Measurements from ENCODE around the gene RBM20. TPM values are rescaled to one million over a fixed set of nuclear protein-coding genes. Genes with fewer than 3 reads are reported as not detected.

The RBM20 gene
- total RNA-seq, 1 experiment from 2014 or later: 0.17 TPM

DNA sequence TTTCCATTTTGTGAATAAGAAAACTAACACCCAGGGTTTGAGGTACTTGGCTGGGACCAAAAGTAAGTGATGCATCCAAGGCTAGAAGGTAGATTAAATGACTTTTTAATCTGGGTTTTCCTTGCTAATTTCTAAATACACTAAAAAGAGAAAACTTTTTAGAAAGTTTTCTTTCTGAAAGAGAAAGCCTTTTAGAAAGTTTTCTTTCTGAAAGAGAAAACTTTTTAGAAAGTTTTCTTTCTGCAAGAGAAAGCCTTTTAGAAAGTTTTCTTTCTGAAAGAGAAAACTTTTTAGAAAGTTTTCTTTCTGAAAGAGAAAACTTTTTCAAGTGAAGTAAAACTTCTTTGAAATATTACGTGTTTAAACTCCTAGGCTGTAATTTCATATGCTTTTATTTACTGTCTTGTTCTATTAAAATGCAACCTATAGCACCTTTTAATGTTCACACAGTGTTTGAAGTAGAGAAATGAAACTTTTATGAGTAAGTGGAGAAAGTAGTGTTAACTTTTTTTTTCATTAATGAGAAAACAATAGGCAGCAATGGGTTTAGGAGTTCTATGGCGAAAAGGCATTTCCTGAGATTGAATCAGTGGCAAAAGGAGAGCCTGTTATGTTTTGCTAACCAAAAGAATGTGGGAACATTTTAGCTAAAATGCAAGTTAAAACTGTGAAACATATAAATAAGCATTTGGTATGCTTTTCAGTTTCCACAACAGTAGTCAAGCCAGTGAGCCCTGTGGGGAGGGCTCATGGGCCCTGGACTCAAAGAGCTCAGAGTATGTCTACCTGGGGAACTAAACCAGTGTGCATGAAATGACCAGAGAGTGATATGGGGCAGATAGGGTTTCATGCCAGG lies 103.7 kb downstream of the RBM20 start:
- Histone ChIP-seq H3K27me3 (ENCODE audit: insufficient read depth, low read length) (no peaks in the 10 kb centered on the region), H3K18ac (ENCODE audit: insufficient read length, low read depth, low read length) (no peak overlapping the region), H2BK5ac (ENCODE audit: insufficient read length, low read length) (no peak overlapping the region), H3T11ph (ENCODE audit: low read length) (no peak overlapping the region), H2BK12ac (ENCODE audit: insufficient read length, low read depth, low read length) (no peak overlapping the region), H3K79me1 (ENCODE audit: insufficient read depth, low read depth, low read length, poor library complexity, severe bottlenecking) (no peaks in the 10 kb centered on the region), H2AK5ac (ENCODE audit: insufficient read length, low read length) (no peak overlapping the region), H4K5ac (ENCODE audit: insufficient read length, low read depth, low read length) (no peak overlapping the region), H3K9ac (ENCODE audit: extremely low read depth, insufficient read length, low read length) (no peak overlapping the region), H3K4ac (ENCODE audit: low read depth, low read length) (no peak overlapping the region), H3K14ac (ENCODE audit: insufficient read depth, low read length) (no peak overlapping the region), H3K4me2 (ENCODE audit: insufficient read depth, insufficient read length, low read length) (no peak overlapping the region), H3K27ac (ENCODE audit: insufficient read length, low read depth, low read length) (no peak overlapping the region), H3K23me2 (ENCODE audit: insufficient read length, low read depth, low read length, poor library complexity, severe bottlenecking) (no peaks in the 10 kb centered on the region), H3K9me3 (ENCODE audit: control insufficient read depth, low read depth, low read length) (no peaks in the 10 kb centered on the region), H2AFZ (ENCODE audit: low read length) (no peak overlapping the region), H3K79me2 (ENCODE audit: insufficient read depth, low read length) (no peaks in the 10 kb centered on the region), H3K4me1 (ENCODE audit: insufficient read depth, low read length) (no peaks in the 10 kb centered on the region), H2BK20ac (ENCODE audit: low read depth, low read length, poor library complexity, severe bottlenecking) (no peak overlapping the region), H2BK120ac (ENCODE audit: low read depth, low read length, poor library complexity, severe bottlenecking) (no peak overlapping the region), H3K23ac (ENCODE audit: insufficient read length, low read depth, low read length) (no peak overlapping the region), H4K20me1 (ENCODE audit: control insufficient read depth, insufficient read depth, insufficient read length) (no peaks in the 10 kb centered on the region), H3K56ac (ENCODE audit: insufficient read length, low read depth, low read length) (no peak overlapping the region), H4K91ac (ENCODE audit: insufficient read length, low read depth, low read length) (no peak overlapping the region), H4K8ac (replicated peaks; ENCODE audit: insufficient read length, low read depth, low read length) (no peak overlapping the region), H2BK15ac (ENCODE audit: low read depth, low read length) (no peak overlapping the region)
- H3K9me3 Mint-ChIP-seq: peaks cover 5 to 9% of the 10 kb centered on the region in 2 experiments; a peak in 3 of 5 replicates
- no peak overlapping the region for H3K27ac Mint-ChIP-seq
- H3K27me3 Mint-ChIP-seq (ENCODE audit: low read depth): no peaks in the 10 kb centered on the region; the same call in 1 of the 2 replicates
- TF ChIP-seq, protein P1, sequence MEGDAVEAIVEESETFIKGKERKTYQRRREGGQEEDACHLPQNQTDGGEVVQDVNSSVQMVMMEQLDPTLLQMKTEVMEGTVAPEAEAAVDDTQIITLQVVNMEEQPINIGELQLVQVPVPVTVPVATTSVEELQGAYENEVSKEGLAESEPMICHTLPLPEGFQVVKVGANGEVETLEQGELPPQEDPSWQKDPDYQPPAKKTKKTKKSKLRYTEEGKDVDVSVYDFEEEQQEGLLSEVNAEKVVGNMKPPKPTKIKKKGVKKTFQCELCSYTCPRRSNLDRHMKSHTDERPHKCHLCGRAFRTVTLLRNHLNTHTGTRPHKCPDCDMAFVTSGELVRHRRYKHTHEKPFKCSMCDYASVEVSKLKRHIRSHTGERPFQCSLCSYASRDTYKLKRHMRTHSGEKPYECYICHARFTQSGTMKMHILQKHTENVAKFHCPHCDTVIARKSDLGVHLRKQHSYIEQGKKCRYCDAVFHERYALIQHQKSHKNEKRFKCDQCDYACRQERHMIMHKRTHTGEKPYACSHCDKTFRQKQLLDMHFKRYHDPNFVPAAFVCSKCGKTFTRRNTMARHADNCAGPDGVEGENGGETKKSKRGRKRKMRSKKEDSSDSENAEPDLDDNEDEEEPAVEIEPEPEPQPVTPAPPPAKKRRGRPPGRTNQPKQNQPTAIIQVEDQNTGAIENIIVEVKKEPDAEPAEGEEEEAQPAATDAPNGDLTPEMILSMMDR (conservative IDR thresholded peaks at IDR 0.05): no peak
- no peaks in the 10 kb centered on the region for H3K36me3 Mint-ChIP-seq (ENCODE audit: insufficient read depth in 1 of 3, low read depth in 3 of 3)
- no CpG with 5 or more reads among the region's 2 CpGs for WGBS (ENCODE audit: extremely low coverage, insufficient read length, low lambda C conversion rate)
- H3K4me1 Mint-ChIP-seq: peaks cover 7 to 10% of the 10 kb centered on the region in 2 experiments
- no peak overlapping the region for H3K4me3 Mint-ChIP-seq
- no peak for DNase-seq
